ENCODE results near the gene MAP3K20.

MAP3K20 gene

DNA sequence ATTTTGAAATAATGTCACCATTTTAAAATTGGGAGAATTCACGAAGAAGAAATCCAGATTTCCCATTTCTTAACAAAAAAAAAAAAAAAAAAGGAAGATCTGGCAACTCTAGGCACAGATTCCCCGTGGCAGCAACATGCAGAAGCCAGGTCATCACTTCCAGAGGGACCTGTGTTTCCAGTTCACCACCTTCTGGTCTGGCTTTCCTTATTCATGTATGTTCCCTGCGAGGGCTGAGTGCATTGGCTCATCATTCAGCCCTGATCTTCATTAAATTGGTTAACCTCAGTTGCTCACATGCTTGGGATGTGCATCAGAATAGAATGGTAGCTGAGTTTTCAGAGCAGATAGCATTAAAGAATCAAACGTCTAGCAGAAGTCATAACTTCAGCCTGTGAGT is 25.0 kb upstream of the MAP3K20 start:
- TF ChIP-seq, protein P1, sequence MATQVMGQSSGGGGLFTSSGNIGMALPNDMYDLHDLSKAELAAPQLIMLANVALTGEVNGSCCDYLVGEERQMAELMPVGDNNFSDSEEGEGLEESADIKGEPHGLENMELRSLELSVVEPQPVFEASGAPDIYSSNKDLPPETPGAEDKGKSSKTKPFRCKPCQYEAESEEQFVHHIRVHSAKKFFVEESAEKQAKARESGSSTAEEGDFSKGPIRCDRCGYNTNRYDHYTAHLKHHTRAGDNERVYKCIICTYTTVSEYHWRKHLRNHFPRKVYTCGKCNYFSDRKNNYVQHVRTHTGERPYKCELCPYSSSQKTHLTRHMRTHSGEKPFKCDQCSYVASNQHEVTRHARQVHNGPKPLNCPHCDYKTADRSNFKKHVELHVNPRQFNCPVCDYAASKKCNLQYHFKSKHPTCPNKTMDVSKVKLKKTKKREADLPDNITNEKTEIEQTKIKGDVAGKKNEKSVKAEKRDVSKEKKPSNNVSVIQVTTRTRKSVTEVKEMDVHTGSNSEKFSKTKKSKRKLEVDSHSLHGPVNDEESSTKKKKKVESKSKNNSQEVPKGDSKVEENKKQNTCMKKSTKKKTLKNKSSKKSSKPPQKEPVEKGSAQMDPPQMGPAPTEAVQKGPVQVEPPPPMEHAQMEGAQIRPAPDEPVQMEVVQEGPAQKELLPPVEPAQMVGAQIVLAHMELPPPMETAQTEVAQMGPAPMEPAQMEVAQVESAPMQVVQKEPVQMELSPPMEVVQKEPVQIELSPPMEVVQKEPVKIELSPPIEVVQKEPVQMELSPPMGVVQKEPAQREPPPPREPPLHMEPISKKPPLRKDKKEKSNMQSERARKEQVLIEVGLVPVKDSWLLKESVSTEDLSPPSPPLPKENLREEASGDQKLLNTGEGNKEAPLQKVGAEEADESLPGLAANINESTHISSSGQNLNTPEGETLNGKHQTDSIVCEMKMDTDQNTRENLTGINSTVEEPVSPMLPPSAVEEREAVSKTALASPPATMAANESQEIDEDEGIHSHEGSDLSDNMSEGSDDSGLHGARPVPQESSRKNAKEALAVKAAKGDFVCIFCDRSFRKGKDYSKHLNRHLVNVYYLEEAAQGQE (IDR thresholded peaks at IDR 0.05; ENCODE audit: insufficient read depth in 1 of 2, low read depth in 2 of 2, low read length in 2 of 2), result no peak
- no peak for TF ChIP-seq TAF1 (IDR thresholded peaks at IDR 0.05; ENCODE audit: borderline replicate concordance, insufficient read depth, low read length)

DNA sequence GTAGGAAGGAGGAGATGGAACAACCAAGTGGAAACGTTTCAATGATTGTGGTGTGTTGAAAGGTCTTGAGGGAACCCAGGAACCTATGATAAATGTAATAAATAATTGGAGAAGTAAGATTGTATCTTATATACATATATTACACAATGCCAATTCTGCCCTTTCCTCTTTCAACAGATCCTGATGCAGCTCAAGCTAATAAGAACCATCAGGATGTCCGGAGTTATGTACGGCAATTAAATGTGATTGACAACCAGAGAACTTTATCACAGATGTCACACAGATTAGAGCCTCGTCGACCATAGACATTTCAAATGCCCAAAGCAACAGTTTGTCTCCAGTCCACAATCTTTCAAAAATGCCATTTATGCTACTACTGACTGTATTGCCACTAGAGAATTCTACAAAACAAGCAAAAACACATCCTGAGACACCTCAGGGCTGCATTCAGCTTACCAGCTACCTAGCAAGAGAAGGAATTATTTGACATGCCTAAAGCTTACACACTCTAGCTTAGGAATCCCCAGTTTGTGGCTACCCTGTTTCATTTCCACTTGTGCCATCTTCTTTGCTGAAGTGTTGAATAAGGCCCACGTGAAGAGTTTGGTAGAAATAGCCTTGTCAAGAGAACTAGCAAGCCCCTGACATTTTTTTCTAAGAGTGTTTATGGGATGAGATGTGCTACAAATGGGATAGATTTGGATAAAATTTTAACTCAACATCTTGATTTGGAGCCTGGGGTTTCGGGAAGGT is 24.0 kb upstream of the MAP3K20 start:
- TF ChIP-seq TAF1 (IDR thresholded peaks at IDR 0.05; ENCODE audit: borderline replicate concordance, insufficient read depth, low read length) (peak; percentile 63; the same call in 1 of the 2 replicates), FOXP2 (optimal IDR thresholded peaks at IDR 0.05; ENCODE audit: borderline replicate concordance, extremely low read depth, extremely low read length, insufficient read depth) (no peak), SIN3A (IDR thresholded peaks at IDR 0.05; ENCODE audit: borderline replicate concordance, insufficient read depth, low read length) (peak; percentile 76; the same call in 1 of the 2 replicates), POLR2AphosphoS5 (IDR thresholded peaks at IDR 0.05; ENCODE audit: low read depth, low read length) (peak; percentile 70)
- TF ChIP-seq, protein P1 (IDR thresholded peaks at IDR 0.05; ENCODE audit: insufficient read depth in 1 of 2, low read depth in 2 of 2, low read length in 2 of 2), result peak in 1 of 2 experiments; percentile 77; a peak in 2 of 4 replicates

DNA sequence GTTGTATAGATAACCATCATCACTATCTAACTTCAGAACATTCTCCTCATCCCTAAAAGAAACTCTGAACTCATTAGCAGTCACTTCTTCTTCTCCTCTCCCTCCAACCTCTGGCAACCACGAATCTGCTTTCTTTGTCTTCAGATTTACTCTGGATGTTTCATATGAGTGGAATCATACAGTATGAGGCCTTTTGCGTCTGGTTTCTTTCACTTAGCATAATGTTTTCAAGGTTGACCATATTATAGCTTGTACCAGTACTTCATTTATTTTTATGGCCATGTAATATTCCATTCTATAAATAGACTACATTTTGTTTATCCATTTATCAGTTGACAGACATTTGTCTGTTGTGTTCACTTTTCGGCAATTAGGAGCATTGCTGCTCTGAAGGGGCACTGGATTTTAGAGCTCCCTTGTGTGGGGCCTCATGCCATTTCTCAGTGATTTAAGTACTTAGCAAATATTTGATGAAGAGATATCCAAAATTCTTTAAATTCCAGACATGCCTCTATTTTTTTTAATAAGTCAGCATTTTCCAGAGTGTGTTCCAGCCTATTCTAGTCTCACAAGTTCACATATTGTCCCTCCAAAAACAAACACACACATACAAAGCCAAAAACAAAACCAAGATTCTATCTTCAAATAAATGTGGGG is 22.5 kb upstream of the MAP3K20 start:
- TF ChIP-seq SIN3A (IDR thresholded peaks at IDR 0.05; ENCODE audit: borderline replicate concordance, insufficient read depth, low read length) (no peak), TAF1 (IDR thresholded peaks at IDR 0.05; ENCODE audit: borderline replicate concordance, insufficient read depth, low read length) (no peak), POLR2AphosphoS5 (IDR thresholded peaks at IDR 0.05; ENCODE audit: low read depth, low read length) (no peak), FOXP2 (optimal IDR thresholded peaks at IDR 0.05; ENCODE audit: borderline replicate concordance, extremely low read depth, extremely low read length, insufficient read depth) (no peak)
- TF ChIP-seq, protein P1 (IDR thresholded peaks at IDR 0.05; ENCODE audit: insufficient read depth in 1 of 2, low read depth in 2 of 2, low read length in 2 of 2), result no peak

DNA sequence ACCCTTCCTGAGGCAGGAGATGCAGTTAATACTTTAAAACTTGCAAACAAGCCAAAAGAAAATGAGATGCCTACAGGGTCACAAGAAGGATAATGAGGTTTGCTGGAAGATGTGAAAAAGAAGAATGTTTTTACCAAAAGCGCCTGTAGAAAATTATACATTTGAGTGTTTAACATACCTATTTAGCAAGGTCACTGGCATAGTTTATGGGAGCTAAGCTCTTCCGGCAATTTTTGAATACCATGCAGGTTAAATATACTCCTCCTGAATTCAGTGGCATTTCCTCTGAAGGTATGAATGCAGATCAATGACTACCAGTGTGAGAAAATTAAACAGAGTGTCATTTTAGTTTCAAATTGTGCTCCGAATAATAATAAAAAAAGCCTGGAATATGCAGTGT is 21.2 kb upstream of the MAP3K20 start:
- TF ChIP-seq SIN3A (IDR thresholded peaks at IDR 0.05; ENCODE audit: borderline replicate concordance, insufficient read depth, low read length), result no peak
- no peak for TF ChIP-seq TAF1 (IDR thresholded peaks at IDR 0.05; ENCODE audit: borderline replicate concordance, insufficient read depth, low read length)
- TF ChIP-seq, protein P1 (IDR thresholded peaks at IDR 0.05; ENCODE audit: insufficient read depth in 1 of 2, low read depth in 2 of 2, low read length in 2 of 2), result no peak
- TF ChIP-seq POLR2AphosphoS5 (IDR thresholded peaks at IDR 0.05; ENCODE audit: low read depth, low read length), result no peak
- TF ChIP-seq FOXP2 (optimal IDR thresholded peaks at IDR 0.05; ENCODE audit: borderline replicate concordance, extremely low read depth, extremely low read length, insufficient read depth), result no peak

Measured in PFSK-1 (cell line).